HCT116 (cell line): ENCODE measurements around the gene MYH15. TPM values are rescaled to one million over a fixed set of nuclear protein-coding genes. Genes with fewer than 3 reads are reported as not detected.
A peak's percentile ranks its signal among the peaks of the same experiment; 100 is the strongest.

Experiments
- ATAC-seq: fragments of 200-7000 bp; cut with Tn5 transposase; 2 replicates; pipeline ENCODE4 v1.9.1; 2020; ENCODE audit warnings: mild to moderate bottlenecking, moderate library complexity
- BruUV-seq: library from RNA; stranded (reverse); fragments of 400-500 nt; replicated peaks from 2 replicates; lab custom pipeline; 2021; lab: Mats Ljungman, UMichigan
- CTCF ChIA-PET: fragments of 300-600 bp; sonication (Branson Sonifier 250); formaldehyde crosslinking; loops from one replicate; lab custom pipeline; 2021; ENCODE audit warnings: antibody characterized with exemption; lab: Charles Lee
- POLR2A ChIA-PET: fragments of 300-600, 350-600 bp; sonication (Branson Sonifier 250); formaldehyde crosslinking; loops from one replicate; lab custom pipeline; 2021; ENCODE audit warnings: antibody characterized with exemption; lab: Charles Lee
- RAD21 ChIA-PET, 2 experiments: fragments of 300-600 bp; sonication (Branson Sonifier 250); formaldehyde crosslinking; loops; one replicate each; lab custom pipeline; 2023; ENCODE audit warnings: low total read pairs in 2 of 2; ENCODE audit not compliant: uncharacterized antibody in 2 of 2, unreplicated experiment in 2 of 2, low non-redundant PET in 1 of 2; lab: Charles Lee
- DNase-seq: peaks from one replicate; pipeline ENCODE4 v3.0.0-alpha.2; 2010; ENCODE audit warnings: low read depth, low spot score
- H2AFZ ChIP-seq: fragments of 200-600 bp; shearing (Covaris generic), sonication (generic); 2 replicates; pipeline ENCODE4 v1.6.1; 2017; ENCODE audit warnings: low read depth, mixed run types, mixed read lengths, antibody characterized with exemption, low read length; ENCODE audit not compliant: poor library complexity, severe bottlenecking
- H3K27ac ChIP-seq: 2 replicates; pipeline ENCODE4 v1.5.1; 2012; ENCODE audit warnings: low read depth, low read length
- H3K27me3 ChIP-seq: fragments of 200-600 bp; sonication (generic); 2 replicates; pipeline ENCODE4 v1.6.1; 2016; ENCODE audit warnings: mixed run types, low read length, mixed read lengths; ENCODE audit not compliant: insufficient read depth
- H3K36me3 ChIP-seq, 2 experiments: fragments of 200-500 bp in 1 of 2; fragments of 200-600 bp in 1 of 2; sonication (Bioruptor generic) in 1 of 2; sonication (generic) in 1 of 2; 2 replicates each; pipeline versions ENCODE4 v1.5.1 to v1.6.1; 2014 to 2016; ENCODE audit warnings: low read length in 2 of 2, inconsistent platforms in 1 of 2, mixed read lengths in 1 of 2, mixed run types in 1 of 2; ENCODE audit not compliant: insufficient read depth in 2 of 2, control insufficient read depth in 1 of 2
- H3K4me1 ChIP-seq, 2 experiments: fragments of 200-600 bp in 1 of 2; sonication (generic) in 1 of 2; 2 replicates each; pipeline versions ENCODE4 v1.5.1 to v1.6.1; 2012 to 2017; ENCODE audit warnings: low read length in 2 of 2, inconsistent platforms in 1 of 2, mild to moderate bottlenecking in 1 of 2, mixed read lengths in 1 of 2, mixed run types in 1 of 2, moderate library complexity in 1 of 2; ENCODE audit not compliant: insufficient read depth in 2 of 2, control insufficient read depth in 1 of 2
- H3K4me2 ChIP-seq: fragments of 200-600 bp; sonication (generic); 2 replicates; pipeline ENCODE4 v1.6.1; 2017; ENCODE audit warnings: mixed run types, low read length, mixed read lengths
- H3K4me3 ChIP-seq, 2 experiments: fragments of 200-600 bp in 1 of 2; sonication (generic) in 1 of 2; replicated peaks in 1 of 2; 2 replicates each; pipeline ENCODE4 v1.5.1; 2011 to 2016; ENCODE audit warnings: low read length in 2 of 2, control low read depth in 1 of 2, low read depth in 1 of 2, mild to moderate bottlenecking in 1 of 2, mixed read lengths in 1 of 2, mixed run types in 1 of 2
- H3K79me2 ChIP-seq: fragments of 200-600 bp; sonication (generic); 2 replicates; pipeline ENCODE4 v1.6.1; 2017; ENCODE audit warnings: mild to moderate bottlenecking, mixed run types, low read length, moderate library complexity, mixed read lengths; ENCODE audit not compliant: insufficient read depth
- H3K9ac ChIP-seq: fragments of 200-600 bp; sonication (generic); 2 replicates; pipeline ENCODE4 v1.6.1; 2016; ENCODE audit warnings: low read length, mixed read lengths
- H3K9me2 ChIP-seq: fragments of 200-600 bp; sonication (generic), shearing (Covaris generic); 2 replicates; pipeline ENCODE4 v1.6.1; 2017; ENCODE audit warnings: mixed run types, mild to moderate bottlenecking, moderate library complexity; ENCODE audit not compliant: insufficient read depth
- H3K9me3 ChIP-seq, 2 experiments: fragments of 200-500 bp in 1 of 2; fragments of 200-600 bp in 1 of 2; sonication (Bioruptor generic) in 1 of 2; sonication (generic) in 1 of 2; 2 replicates each; pipeline ENCODE4 v1.6.1; 2014 to 2017; ENCODE audit warnings: low read length in 2 of 2, mixed read lengths in 2 of 2, inconsistent platforms in 1 of 2, low read depth in 1 of 2, mild to moderate bottlenecking in 1 of 2, mixed run types in 1 of 2, moderate library complexity in 1 of 2; ENCODE audit not compliant: control insufficient read depth in 1 of 2, insufficient read depth in 1 of 2
- H4K20me1 ChIP-seq: fragments of 200-600 bp; sonication (generic), shearing (Covaris generic); 2 replicates; pipeline ENCODE4 v1.6.1; 2017; ENCODE audit warnings: mixed run types, mild to moderate bottlenecking, moderate library complexity; ENCODE audit not compliant: insufficient read depth
- ATF3 ChIP-seq: IDR thresholded peaks from 2 replicates; pipeline ENCODE4 v1.6.1; 2012
- CBX3 ChIP-seq: IDR thresholded peaks from 2 replicates; pipeline ENCODE4 v1.6.1; 2012; ENCODE audit warnings: low read depth
- CEBPB ChIP-seq: IDR thresholded peaks from 2 replicates; pipeline ENCODE4 v1.6.1; 2012; ENCODE audit warnings: low read depth
- CTCF ChIP-seq, 3 experiments: fragments of 200-600 bp in 1 of 3; sonication (generic) in 1 of 3; IDR thresholded peaks in 2 of 3; conservative IDR thresholded peaks in 1 of 3; 2 replicates each; pipeline ENCODE4 v1.5.1; 2012 to 2017; ENCODE audit warnings: low read depth in 2 of 3, low read length in 2 of 3, antibody characterized with exemption in 1 of 3, borderline replicate concordance in 1 of 3, control low read depth in 1 of 3, mild to moderate bottlenecking in 1 of 3, mixed read lengths in 1 of 3, mixed run types in 1 of 3, moderate library complexity in 1 of 3; ENCODE audit not compliant: insufficient read depth in 1 of 3
- EGR1 ChIP-seq: IDR thresholded peaks from 2 replicates; pipeline ENCODE4 v1.6.1; 2012; ENCODE audit warnings: low read depth
- ELF1 ChIP-seq: IDR thresholded peaks from 2 replicates; pipeline ENCODE4 v1.6.1; 2012; ENCODE audit warnings: low read depth, borderline replicate concordance
- EZH2 ChIP-seq: fragments of 200-600 bp; sonication (generic); IDR thresholded peaks from 2 replicates; pipeline ENCODE4 v1.6.1; 2017; ENCODE audit warnings: antibody characterized with exemption, mixed run types
- EZH2phosphoT487 ChIP-seq: fragments of 200-600 bp; IDR thresholded peaks from 2 replicates; pipeline ENCODE4 v1.6.1; 2018; ENCODE audit warnings: antibody characterized with exemption, borderline replicate concordance
- FOSL1 ChIP-seq: IDR thresholded peaks from 2 replicates; pipeline ENCODE4 v1.6.1; 2012; ENCODE audit warnings: low read depth
- MAX ChIP-seq: IDR thresholded peaks from 2 replicates; pipeline ENCODE4 v1.6.1; 2012
- POLR2A ChIP-seq: IDR thresholded peaks from 2 replicates; pipeline ENCODE4 v1.7.0; 2011; ENCODE audit warnings: borderline replicate concordance; ENCODE audit not compliant: insufficient read depth, insufficient read length; ENCODE audit errors: extremely low read depth
- POLR2AphosphoS5 ChIP-seq: IDR thresholded peaks from 2 replicates; pipeline ENCODE4 v1.6.1; 2011; ENCODE audit warnings: mild to moderate bottlenecking, low read depth, low read length, moderate library complexity
- RAD21 ChIP-seq: IDR thresholded peaks from 2 replicates; pipeline ENCODE4 v1.6.1; 2012; ENCODE audit warnings: low read depth, mild to moderate bottlenecking
- REST ChIP-seq: IDR thresholded peaks from 2 replicates; pipeline ENCODE4 v1.6.1; 2012; ENCODE audit warnings: low read depth
- SIN3A ChIP-seq: IDR thresholded peaks from 2 replicates; pipeline ENCODE4 v1.6.1; 2012; ENCODE audit warnings: low read depth
- SP1 ChIP-seq: IDR thresholded peaks from 2 replicates; pipeline ENCODE4 v1.6.1; 2012; ENCODE audit warnings: low read depth
- TCF7L2 ChIP-seq: IDR thresholded peaks from 2 replicates; pipeline ENCODE4 v1.7.0; 2011; ENCODE audit warnings: borderline replicate concordance, inconsistent platforms; ENCODE audit not compliant: insufficient read depth, insufficient read length; ENCODE audit errors: extremely low read depth
- YY1 ChIP-seq: IDR thresholded peaks from 2 replicates; pipeline ENCODE4 v1.6.1; 2011; ENCODE audit warnings: low read length, low read depth, moderate library complexity, mild to moderate bottlenecking; ENCODE audit not compliant: insufficient replicate concordance; ENCODE audit errors: extremely low read depth
- ZBTB33 ChIP-seq: IDR thresholded peaks from 2 replicates; pipeline ENCODE4 v1.6.1; 2011; ENCODE audit warnings: mild to moderate bottlenecking, low read length, moderate library complexity; ENCODE audit not compliant: insufficient replicate concordance; ENCODE audit errors: extremely low read depth
- intact Hi-C: fragments of 100-400 bp; cut with micrococcal nuclease; formaldehyde crosslinking; loops from 2 replicates; pipeline ENCODE4 v1.10.0; 2022
- total RNA-seq: library from RNA; stranded (reverse); gene quantifications from one replicate; pipeline ENCODE4 v1.2.1, GENCODE V29; 2021; ENCODE audit not compliant: unreplicated experiment

Gene MYH15
- total RNA-seq, 1 experiment from 2014 or later, result 11.2 TPM

- no peak overlapping the region for H3K4me3 ChIP-seq
- TF ChIP-seq ELF1 (no peak), TCF7L2 (no peak), MAX (no peak), REST (no peak), CTCF (IDR thresholded peaks at IDR 0.05 in 2 of 3, conservative IDR thresholded peaks at IDR 0.05 in 1 of 3; ENCODE audit: borderline replicate concordance in 1 of 3, insufficient read depth in 1 of 3, low read depth in 2 of 3, low read length in 2 of 3) (no peak), CBX3 (no peak), ATF3 (no peak), EGR1 (no peak), EZH2 (no peak), POLR2AphosphoS5 (no peak), POLR2A (no peak), RAD21 (no peak), SIN3A (no peak), SP1 (no peak), EZH2phosphoT487 (no peak), CEBPB (no peak), ZBTB33 (no peak), FOSL1 (no peak), YY1 (no peak)
- TF ChIP-seq, all 23 proteins: peak for 0
- no peak overlapping the region for H3K9ac ChIP-seq
- H3K9me2 ChIP-seq, result no peaks in the 10 kb centered on the region
- H4K20me1 ChIP-seq, result no peaks in the 10 kb centered on the region
- H3K9me3 ChIP-seq, result no peaks in the 10 kb centered on the region
- no peaks in the 10 kb centered on the region for H3K27me3 ChIP-seq
- ChIA-PET POLR2A (no interaction called here), RAD21 (no interaction called here), CTCF (interaction anchor here (0.6 kb wide), 1 partner anchor 1172 kb away, joined by 3 read pairs; no protein-coding TSS in a partner anchor)
- no TSS peak for BruUV-seq
- intact Hi-C loops, result loop anchor here (10.0 kb wide), 1 partner anchor 620 kb away; no protein-coding TSS in a partner anchor
- no peak for DNase-seq
- H3K27ac ChIP-seq, result no peak overlapping the region
- H3K36me3 ChIP-seq, result no peaks in the 10 kb centered on the region
- H3K4me2 ChIP-seq, result no peak overlapping the region
- H3K79me2 ChIP-seq, result no peaks in the 10 kb centered on the region
- peaks cover 29 to 59% of the 10 kb centered on the region in 2 experiments for H3K4me1 ChIP-seq
- ATAC-seq, result no peak
- H2AFZ ChIP-seq, result peak overlapping the region; percentile 41
Measured at GRCh38 chr3:108475220-108475782, 35.1 kb downstream of the MYH15 start.
